HCT116 (cell line): Measurements from ENCODE around the gene SLC29A1. TPM values are rescaled to one million over a fixed set of nuclear protein-coding genes. Genes with fewer than 3 reads are reported as not detected.

Experiments
- ATAC-seq: fragments of 200-7000 bp; cut with Tn5 transposase; 2 replicates; pipeline ENCODE4 v1.9.1; 2020; ENCODE audit warnings: mild to moderate bottlenecking, moderate library complexity
- BruUV-seq: library from RNA; stranded (reverse); fragments of 400-500 nt; replicated peaks from 2 replicates; lab custom pipeline; 2021; lab: Mats Ljungman, UMichigan
- CTCF ChIA-PET: fragments of 300-600 bp; sonication (Branson Sonifier 250); formaldehyde crosslinking; loops from one replicate; lab custom pipeline; 2021; ENCODE audit warnings: antibody characterized with exemption; lab: Charles Lee
- POLR2A ChIA-PET: fragments of 300-600, 350-600 bp; sonication (Branson Sonifier 250); formaldehyde crosslinking; loops from one replicate; lab custom pipeline; 2021; ENCODE audit warnings: antibody characterized with exemption; lab: Charles Lee
- RAD21 ChIA-PET, 2 experiments: fragments of 300-600 bp; sonication (Branson Sonifier 250); formaldehyde crosslinking; loops; one replicate each; lab custom pipeline; 2023; ENCODE audit warnings: low total read pairs in 2 of 2; ENCODE audit not compliant: uncharacterized antibody in 2 of 2, unreplicated experiment in 2 of 2, low non-redundant PET in 1 of 2; lab: Charles Lee
- DNase-seq: peaks from one replicate; pipeline ENCODE4 v3.0.0-alpha.2; 2010; ENCODE audit warnings: low read depth, low spot score
- H2AFZ ChIP-seq: fragments of 200-600 bp; shearing (Covaris generic), sonication (generic); 2 replicates; pipeline ENCODE4 v1.6.1; 2017; ENCODE audit warnings: low read depth, mixed run types, mixed read lengths, antibody characterized with exemption, low read length; ENCODE audit not compliant: poor library complexity, severe bottlenecking
- H3K27ac ChIP-seq: 2 replicates; pipeline ENCODE4 v1.5.1; 2012; ENCODE audit warnings: low read depth, low read length
- H3K27me3 ChIP-seq: fragments of 200-600 bp; sonication (generic); 2 replicates; pipeline ENCODE4 v1.6.1; 2016; ENCODE audit warnings: mixed run types, low read length, mixed read lengths; ENCODE audit not compliant: insufficient read depth
- H3K36me3 ChIP-seq, 2 experiments: fragments of 200-500 bp in 1 of 2; fragments of 200-600 bp in 1 of 2; sonication (Bioruptor generic) in 1 of 2; sonication (generic) in 1 of 2; 2 replicates each; pipeline versions ENCODE4 v1.5.1 to v1.6.1; 2014 to 2016; ENCODE audit warnings: low read length in 2 of 2, inconsistent platforms in 1 of 2, mixed read lengths in 1 of 2, mixed run types in 1 of 2; ENCODE audit not compliant: insufficient read depth in 2 of 2, control insufficient read depth in 1 of 2
- H3K4me1 ChIP-seq, 2 experiments: fragments of 200-600 bp in 1 of 2; sonication (generic) in 1 of 2; 2 replicates each; pipeline versions ENCODE4 v1.5.1 to v1.6.1; 2012 to 2017; ENCODE audit warnings: low read length in 2 of 2, inconsistent platforms in 1 of 2, mild to moderate bottlenecking in 1 of 2, mixed read lengths in 1 of 2, mixed run types in 1 of 2, moderate library complexity in 1 of 2; ENCODE audit not compliant: insufficient read depth in 2 of 2, control insufficient read depth in 1 of 2
- H3K4me2 ChIP-seq: fragments of 200-600 bp; sonication (generic); 2 replicates; pipeline ENCODE4 v1.6.1; 2017; ENCODE audit warnings: mixed run types, low read length, mixed read lengths
- H3K4me3 ChIP-seq, 2 experiments: fragments of 200-600 bp in 1 of 2; sonication (generic) in 1 of 2; replicated peaks in 1 of 2; 2 replicates each; pipeline ENCODE4 v1.5.1; 2011 to 2016; ENCODE audit warnings: low read length in 2 of 2, control low read depth in 1 of 2, low read depth in 1 of 2, mild to moderate bottlenecking in 1 of 2, mixed read lengths in 1 of 2, mixed run types in 1 of 2
- H3K79me2 ChIP-seq: fragments of 200-600 bp; sonication (generic); 2 replicates; pipeline ENCODE4 v1.6.1; 2017; ENCODE audit warnings: mild to moderate bottlenecking, mixed run types, low read length, moderate library complexity, mixed read lengths; ENCODE audit not compliant: insufficient read depth
- H3K9ac ChIP-seq: fragments of 200-600 bp; sonication (generic); 2 replicates; pipeline ENCODE4 v1.6.1; 2016; ENCODE audit warnings: low read length, mixed read lengths
- H3K9me2 ChIP-seq: fragments of 200-600 bp; sonication (generic), shearing (Covaris generic); 2 replicates; pipeline ENCODE4 v1.6.1; 2017; ENCODE audit warnings: mixed run types, mild to moderate bottlenecking, moderate library complexity; ENCODE audit not compliant: insufficient read depth
- H3K9me3 ChIP-seq, 2 experiments: fragments of 200-500 bp in 1 of 2; fragments of 200-600 bp in 1 of 2; sonication (Bioruptor generic) in 1 of 2; sonication (generic) in 1 of 2; 2 replicates each; pipeline ENCODE4 v1.6.1; 2014 to 2017; ENCODE audit warnings: low read length in 2 of 2, mixed read lengths in 2 of 2, inconsistent platforms in 1 of 2, low read depth in 1 of 2, mild to moderate bottlenecking in 1 of 2, mixed run types in 1 of 2, moderate library complexity in 1 of 2; ENCODE audit not compliant: control insufficient read depth in 1 of 2, insufficient read depth in 1 of 2
- H4K20me1 ChIP-seq: fragments of 200-600 bp; sonication (generic), shearing (Covaris generic); 2 replicates; pipeline ENCODE4 v1.6.1; 2017; ENCODE audit warnings: mixed run types, mild to moderate bottlenecking, moderate library complexity; ENCODE audit not compliant: insufficient read depth
- ATF3 ChIP-seq: IDR thresholded peaks from 2 replicates; pipeline ENCODE4 v1.6.1; 2012
- CBX3 ChIP-seq: IDR thresholded peaks from 2 replicates; pipeline ENCODE4 v1.6.1; 2012; ENCODE audit warnings: low read depth
- CEBPB ChIP-seq: IDR thresholded peaks from 2 replicates; pipeline ENCODE4 v1.6.1; 2012; ENCODE audit warnings: low read depth
- CTCF ChIP-seq, 3 experiments: fragments of 200-600 bp in 1 of 3; sonication (generic) in 1 of 3; IDR thresholded peaks in 2 of 3; conservative IDR thresholded peaks in 1 of 3; 2 replicates each; pipeline ENCODE4 v1.5.1; 2012 to 2017; ENCODE audit warnings: low read depth in 2 of 3, low read length in 2 of 3, antibody characterized with exemption in 1 of 3, borderline replicate concordance in 1 of 3, control low read depth in 1 of 3, mild to moderate bottlenecking in 1 of 3, mixed read lengths in 1 of 3, mixed run types in 1 of 3, moderate library complexity in 1 of 3; ENCODE audit not compliant: insufficient read depth in 1 of 3
- EGR1 ChIP-seq: IDR thresholded peaks from 2 replicates; pipeline ENCODE4 v1.6.1; 2012; ENCODE audit warnings: low read depth
- ELF1 ChIP-seq: IDR thresholded peaks from 2 replicates; pipeline ENCODE4 v1.6.1; 2012; ENCODE audit warnings: low read depth, borderline replicate concordance
- EZH2phosphoT487 ChIP-seq: fragments of 200-600 bp; IDR thresholded peaks from 2 replicates; pipeline ENCODE4 v1.6.1; 2018; ENCODE audit warnings: antibody characterized with exemption, borderline replicate concordance
- JUND ChIP-seq: IDR thresholded peaks from 2 replicates; pipeline ENCODE4 v1.6.1; 2012
- POLR2A ChIP-seq: IDR thresholded peaks from 2 replicates; pipeline ENCODE4 v1.7.0; 2011; ENCODE audit warnings: borderline replicate concordance; ENCODE audit not compliant: insufficient read depth, insufficient read length; ENCODE audit errors: extremely low read depth
- POLR2AphosphoS5 ChIP-seq: IDR thresholded peaks from 2 replicates; pipeline ENCODE4 v1.6.1; 2011; ENCODE audit warnings: mild to moderate bottlenecking, low read depth, low read length, moderate library complexity
- SIN3A ChIP-seq: IDR thresholded peaks from 2 replicates; pipeline ENCODE4 v1.6.1; 2012; ENCODE audit warnings: low read depth
- SP1 ChIP-seq: IDR thresholded peaks from 2 replicates; pipeline ENCODE4 v1.6.1; 2012; ENCODE audit warnings: low read depth
- SRF ChIP-seq: IDR thresholded peaks from 2 replicates; pipeline ENCODE4 v1.6.1; 2012; ENCODE audit warnings: low read depth
- TCF7L2 ChIP-seq: IDR thresholded peaks from 2 replicates; pipeline ENCODE4 v1.7.0; 2011; ENCODE audit warnings: borderline replicate concordance, inconsistent platforms; ENCODE audit not compliant: insufficient read depth, insufficient read length; ENCODE audit errors: extremely low read depth
- YY1 ChIP-seq: IDR thresholded peaks from 2 replicates; pipeline ENCODE4 v1.6.1; 2011; ENCODE audit warnings: low read length, low read depth, moderate library complexity, mild to moderate bottlenecking; ENCODE audit not compliant: insufficient replicate concordance; ENCODE audit errors: extremely low read depth
- ZFX ChIP-seq: fragments of 450-650 bp; IDR thresholded peaks from 2 replicates; pipeline ENCODE4 v1.6.1; 2017
- intact Hi-C: fragments of 100-400 bp; cut with micrococcal nuclease; formaldehyde crosslinking; loops from 2 replicates; pipeline ENCODE4 v1.10.0; 2022
- total RNA-seq: library from RNA; stranded (reverse); gene quantifications from one replicate; pipeline ENCODE4 v1.2.1, GENCODE V29; 2021; ENCODE audit not compliant: unreplicated experiment
- TF ChIP-seq, protein P1 (sequence below): IDR thresholded peaks from 2 replicates; pipeline ENCODE4 v1.6.1; 2012; ENCODE audit warnings: low read depth
- TF ChIP-seq, protein P2 (sequence below): IDR thresholded peaks from 2 replicates; pipeline ENCODE4 v1.6.1; 2011; ENCODE audit warnings: mild to moderate bottlenecking, low read length, moderate library complexity; ENCODE audit not compliant: insufficient replicate concordance; ENCODE audit errors: extremely low read depth
- TF ChIP-seq, protein P3 (sequence below): IDR thresholded peaks from 2 replicates; pipeline ENCODE4 v1.6.1; 2012

Gene SLC29A1
- total RNA-seq, 1 experiment from 2014 or later = 67.6 TPM

- H3K27ac ChIP-seq = peak overlapping the region; percentile 49
- RAD21 ChIA-PET = no interaction called here
- H4K20me1 ChIP-seq = no peaks in the 10 kb centered on the region
- H3K9me2 ChIP-seq = no peaks in the 10 kb centered on the region
- intact Hi-C loops = no loop called here
- peak overlapping the region; percentile 66 for H3K9ac ChIP-seq
- no peaks in the 10 kb centered on the region for H3K36me3 ChIP-seq
- H3K27me3 ChIP-seq = no peaks in the 10 kb centered on the region
- H3K4me1 ChIP-seq = peaks cover 36 to 51% of the 10 kb centered on the region in 2 experiments
- H3K79me2 ChIP-seq = peaks cover 7% of the 10 kb centered on the region
- H3K4me2 ChIP-seq = peak overlapping the region; percentile 97
- POLR2A ChIA-PET = interaction anchor here (0.6 to 4.5 kb wide), 4 partner anchors 16 to 28 kb away, joined by 3 to 22 read pairs (median 3); partner anchors contain the start of gene HSP90AB1
- no peak overlapping the region for H2AFZ ChIP-seq
- no peak for DNase-seq
- CTCF ChIA-PET = interaction anchor here (0.6 to 2.7 kb wide), 2 partner anchors 18 to 430 kb away, joined by 3 to 8 read pairs; no protein-coding TSS in a partner anchor
- BruUV-seq = TSS peak; percentile 76
- no peaks in the 10 kb centered on the region for H3K9me3 ChIP-seq
- ATAC-seq = peak; percentile 70
- peak overlapping the region; percentile 48 to 62 for H3K4me3 ChIP-seq
- no peak for TF ChIP-seq EZH2phosphoT487
- TF ChIP-seq, protein P1, sequence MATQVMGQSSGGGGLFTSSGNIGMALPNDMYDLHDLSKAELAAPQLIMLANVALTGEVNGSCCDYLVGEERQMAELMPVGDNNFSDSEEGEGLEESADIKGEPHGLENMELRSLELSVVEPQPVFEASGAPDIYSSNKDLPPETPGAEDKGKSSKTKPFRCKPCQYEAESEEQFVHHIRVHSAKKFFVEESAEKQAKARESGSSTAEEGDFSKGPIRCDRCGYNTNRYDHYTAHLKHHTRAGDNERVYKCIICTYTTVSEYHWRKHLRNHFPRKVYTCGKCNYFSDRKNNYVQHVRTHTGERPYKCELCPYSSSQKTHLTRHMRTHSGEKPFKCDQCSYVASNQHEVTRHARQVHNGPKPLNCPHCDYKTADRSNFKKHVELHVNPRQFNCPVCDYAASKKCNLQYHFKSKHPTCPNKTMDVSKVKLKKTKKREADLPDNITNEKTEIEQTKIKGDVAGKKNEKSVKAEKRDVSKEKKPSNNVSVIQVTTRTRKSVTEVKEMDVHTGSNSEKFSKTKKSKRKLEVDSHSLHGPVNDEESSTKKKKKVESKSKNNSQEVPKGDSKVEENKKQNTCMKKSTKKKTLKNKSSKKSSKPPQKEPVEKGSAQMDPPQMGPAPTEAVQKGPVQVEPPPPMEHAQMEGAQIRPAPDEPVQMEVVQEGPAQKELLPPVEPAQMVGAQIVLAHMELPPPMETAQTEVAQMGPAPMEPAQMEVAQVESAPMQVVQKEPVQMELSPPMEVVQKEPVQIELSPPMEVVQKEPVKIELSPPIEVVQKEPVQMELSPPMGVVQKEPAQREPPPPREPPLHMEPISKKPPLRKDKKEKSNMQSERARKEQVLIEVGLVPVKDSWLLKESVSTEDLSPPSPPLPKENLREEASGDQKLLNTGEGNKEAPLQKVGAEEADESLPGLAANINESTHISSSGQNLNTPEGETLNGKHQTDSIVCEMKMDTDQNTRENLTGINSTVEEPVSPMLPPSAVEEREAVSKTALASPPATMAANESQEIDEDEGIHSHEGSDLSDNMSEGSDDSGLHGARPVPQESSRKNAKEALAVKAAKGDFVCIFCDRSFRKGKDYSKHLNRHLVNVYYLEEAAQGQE = no peak
- TF ChIP-seq, protein P2, sequence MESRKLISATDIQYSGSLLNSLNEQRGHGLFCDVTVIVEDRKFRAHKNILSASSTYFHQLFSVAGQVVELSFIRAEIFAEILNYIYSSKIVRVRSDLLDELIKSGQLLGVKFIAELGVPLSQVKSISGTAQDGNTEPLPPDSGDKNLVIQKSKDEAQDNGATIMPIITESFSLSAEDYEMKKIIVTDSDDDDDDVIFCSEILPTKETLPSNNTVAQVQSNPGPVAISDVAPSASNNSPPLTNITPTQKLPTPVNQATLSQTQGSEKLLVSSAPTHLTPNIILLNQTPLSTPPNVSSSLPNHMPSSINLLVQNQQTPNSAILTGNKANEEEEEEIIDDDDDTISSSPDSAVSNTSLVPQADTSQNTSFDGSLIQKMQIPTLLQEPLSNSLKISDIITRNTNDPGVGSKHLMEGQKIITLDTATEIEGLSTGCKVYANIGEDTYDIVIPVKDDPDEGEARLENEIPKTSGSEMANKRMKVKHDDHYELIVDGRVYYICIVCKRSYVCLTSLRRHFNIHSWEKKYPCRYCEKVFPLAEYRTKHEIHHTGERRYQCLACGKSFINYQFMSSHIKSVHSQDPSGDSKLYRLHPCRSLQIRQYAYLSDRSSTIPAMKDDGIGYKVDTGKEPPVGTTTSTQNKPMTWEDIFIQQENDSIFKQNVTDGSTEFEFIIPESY = no peak
- no peak for TF ChIP-seq CEBPB
- TF ChIP-seq POLR2A = peak; percentile 28
- TF ChIP-seq CTCF (IDR thresholded peaks at IDR 0.05 in 2 of 3, conservative IDR thresholded peaks at IDR 0.05 in 1 of 3; ENCODE audit: borderline replicate concordance in 1 of 3, insufficient read depth in 1 of 3, low read depth in 2 of 3, low read length in 2 of 3) = no peak
- no peak for TF ChIP-seq CBX3
- TF ChIP-seq POLR2AphosphoS5 = peak; percentile 64; the same call in 1 of the 2 replicates
- TF ChIP-seq, protein P3, sequence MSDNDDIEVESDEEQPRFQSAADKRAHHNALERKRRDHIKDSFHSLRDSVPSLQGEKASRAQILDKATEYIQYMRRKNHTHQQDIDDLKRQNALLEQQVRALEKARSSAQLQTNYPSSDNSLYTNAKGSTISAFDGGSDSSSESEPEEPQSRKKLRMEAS = no peak
- no peak for TF ChIP-seq SIN3A
- peak; percentile 72 for TF ChIP-seq TCF7L2
- TF ChIP-seq ATF3 = no peak
- TF ChIP-seq JUND = no peak
- TF ChIP-seq EGR1 = no peak
- TF ChIP-seq YY1 = no peak
- TF ChIP-seq SRF = no peak
- TF ChIP-seq SP1 = no peak
- peak; percentile 37; the same call in 1 of the 2 replicates for TF ChIP-seq ZFX
- no peak for TF ChIP-seq ELF1
These were observed 4.2 kb upstream of the SLC29A1 start for GRCh38 chr6:44219053-44219814.
